ENCODE data around the gene ZFYVE19. TPM values are rescaled to one million over a fixed set of nuclear protein-coding genes. Genes with fewer than 3 reads are reported as not detected.

Gene ZFYVE19
- total and polyA plus RNA-seq, 2 donors (not counting 1 experiment from before 2014, with no cell fraction given): 14.1 to 21.3 TPM

DNA sequence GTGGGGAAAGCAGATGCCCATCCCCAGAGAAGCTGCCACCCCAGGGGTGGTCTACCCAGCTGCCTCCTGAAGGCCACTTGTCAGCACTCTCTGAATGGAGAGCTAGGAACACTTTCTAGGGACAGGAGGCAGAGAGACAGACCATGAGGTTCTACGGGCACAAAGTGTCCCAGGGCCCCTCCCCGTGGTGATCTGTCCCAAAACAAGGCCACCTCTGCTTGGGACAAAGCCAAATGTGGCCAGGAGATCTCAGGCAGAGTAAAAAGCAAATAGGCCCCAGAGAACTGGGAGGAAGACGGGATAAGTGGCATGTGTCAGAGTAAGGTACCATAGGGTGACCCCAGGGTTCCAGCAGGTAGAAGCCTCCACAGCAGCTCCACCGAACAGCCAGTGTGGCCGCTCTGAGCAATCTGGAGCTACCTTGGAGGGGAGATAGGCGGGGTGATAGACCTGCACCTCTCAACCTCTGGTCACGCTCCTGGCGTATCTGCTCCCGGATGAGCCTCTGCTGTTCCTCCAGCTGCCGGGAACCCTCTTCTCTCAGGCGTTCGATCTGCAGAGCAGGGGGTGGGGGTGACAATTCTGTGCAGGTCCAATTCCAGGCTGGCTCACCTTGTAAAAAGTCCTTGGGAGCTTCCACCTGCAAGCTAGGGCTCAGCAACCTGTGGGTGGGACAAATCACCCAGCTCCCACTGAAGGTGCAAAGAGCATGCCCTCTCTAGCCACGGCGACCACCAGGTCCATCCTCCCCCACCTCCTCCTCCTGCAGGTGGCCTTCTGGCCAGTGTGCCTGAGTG lies 31.0 kb upstream of the ZFYVE19 start:
- Histone ChIP-seq H3K27ac (ENCODE audit: insufficient read depth, low read length) (no peak overlapping the region), H3K9me3 (ENCODE audit: control insufficient read depth, insufficient read depth, low read depth, low read length) (no peaks in the 10 kb centered on the region)

DNA sequence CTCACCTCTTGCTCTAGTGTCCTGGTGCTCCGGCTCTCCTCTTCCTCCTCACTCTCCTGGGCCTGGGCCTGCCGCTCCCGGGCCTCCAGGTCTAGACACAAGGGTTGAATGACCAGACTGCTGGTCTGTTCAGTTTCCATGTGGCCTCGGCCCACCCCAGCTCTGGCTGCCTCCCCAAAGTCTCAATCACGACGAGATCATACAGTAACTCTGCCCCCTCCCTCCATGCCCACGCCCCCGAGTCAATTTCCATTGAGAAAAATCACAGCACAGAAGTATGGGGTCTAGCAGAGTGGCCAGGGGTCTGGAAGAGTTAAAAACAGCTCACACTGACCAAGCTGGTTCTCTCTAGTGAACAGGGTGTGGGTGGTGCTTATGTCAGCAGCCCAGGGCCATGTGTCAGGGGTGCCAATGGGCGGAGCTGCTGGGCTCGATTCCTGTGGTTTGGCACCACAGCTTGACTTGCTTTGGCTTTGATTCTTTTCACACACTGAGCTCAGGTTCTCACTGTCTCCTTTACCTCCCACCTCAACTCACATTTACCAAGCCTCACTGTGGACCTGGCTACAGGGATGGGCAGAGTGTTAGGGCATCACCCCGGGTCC lies 30.2 kb upstream of the ZFYVE19 start:
- Histone ChIP-seq H3K79me2 (ENCODE audit: control insufficient read depth, insufficient read depth, low read length) (no peaks in the 10 kb centered on the region), H3K9me3 (ENCODE audit: control insufficient read depth, insufficient read depth, low read depth, low read length) (no peaks in the 10 kb centered on the region), H3K9ac (ENCODE audit: insufficient read depth, low read length) (no peak overlapping the region), H3K27ac (ENCODE audit: insufficient read depth, low read length) (peak overlapping the region; percentile 10), H2AFZ (ENCODE audit: low read length) (no peak overlapping the region), H3K4me2 (ENCODE audit: extremely low read depth, insufficient read depth, low read length) (no peak overlapping the region), H3K4me3 (replicated peaks in 1 of 4; ENCODE audit: control extremely low read depth in 1 of 4, insufficient read depth in 1 of 4, low read depth in 3 of 4, low read length in 4 of 4) (no peak overlapping the region), H3K36me3 (ENCODE audit: control insufficient read depth, insufficient read depth, low read length) (peaks cover 16% of the 10 kb centered on the region), H3K27me3 (ENCODE audit: control insufficient read depth, insufficient read depth, low read length) (no peaks in the 10 kb centered on the region), H4K20me1 (ENCODE audit: control insufficient read depth, extremely low read depth, insufficient read depth, low read length) (no peaks in the 10 kb centered on the region), H3K4me1 (ENCODE audit: control insufficient read depth, extremely low read depth, insufficient read depth, low read length) (peaks cover 5% of the 10 kb centered on the region)
- peak; percentile 54 to 80 for DNase-seq (ENCODE audit: low read depth in 2 of 2)
- TF ChIP-seq, protein P1, sequence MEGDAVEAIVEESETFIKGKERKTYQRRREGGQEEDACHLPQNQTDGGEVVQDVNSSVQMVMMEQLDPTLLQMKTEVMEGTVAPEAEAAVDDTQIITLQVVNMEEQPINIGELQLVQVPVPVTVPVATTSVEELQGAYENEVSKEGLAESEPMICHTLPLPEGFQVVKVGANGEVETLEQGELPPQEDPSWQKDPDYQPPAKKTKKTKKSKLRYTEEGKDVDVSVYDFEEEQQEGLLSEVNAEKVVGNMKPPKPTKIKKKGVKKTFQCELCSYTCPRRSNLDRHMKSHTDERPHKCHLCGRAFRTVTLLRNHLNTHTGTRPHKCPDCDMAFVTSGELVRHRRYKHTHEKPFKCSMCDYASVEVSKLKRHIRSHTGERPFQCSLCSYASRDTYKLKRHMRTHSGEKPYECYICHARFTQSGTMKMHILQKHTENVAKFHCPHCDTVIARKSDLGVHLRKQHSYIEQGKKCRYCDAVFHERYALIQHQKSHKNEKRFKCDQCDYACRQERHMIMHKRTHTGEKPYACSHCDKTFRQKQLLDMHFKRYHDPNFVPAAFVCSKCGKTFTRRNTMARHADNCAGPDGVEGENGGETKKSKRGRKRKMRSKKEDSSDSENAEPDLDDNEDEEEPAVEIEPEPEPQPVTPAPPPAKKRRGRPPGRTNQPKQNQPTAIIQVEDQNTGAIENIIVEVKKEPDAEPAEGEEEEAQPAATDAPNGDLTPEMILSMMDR (conservative IDR thresholded peaks at IDR 0.05 in 1 of 2, IDR thresholded peaks at IDR 0.05 in 1 of 2; ENCODE audit: low read depth in 1 of 2, low read length in 2 of 2): no peak
- TF ChIP-seq EZH2 (IDR thresholded peaks at IDR 0.05; ENCODE audit: low read length, missing control alignments): no peak

More for the DNA sequence above, 31.0 kb upstream of the ZFYVE19 start:
- peaks cover 5% of the 10 kb centered on the region for H3K4me1 ChIP-seq (ENCODE audit: control insufficient read depth, extremely low read depth, insufficient read depth, low read length)
- no peaks in the 10 kb centered on the region for H4K20me1 ChIP-seq (ENCODE audit: control insufficient read depth, extremely low read depth, insufficient read depth, low read length)
- H3K9ac ChIP-seq (ENCODE audit: insufficient read depth, low read length): no peak overlapping the region
- H3K27me3 ChIP-seq (ENCODE audit: control insufficient read depth, insufficient read depth, low read length): no peaks in the 10 kb centered on the region
- no peak for DNase-seq (ENCODE audit: low read depth in 2 of 2)
- TF ChIP-seq, protein P1 (conservative IDR thresholded peaks at IDR 0.05 in 1 of 2, IDR thresholded peaks at IDR 0.05 in 1 of 2; ENCODE audit: low read depth in 1 of 2, low read length in 2 of 2): no peak
- no peak for TF ChIP-seq EZH2 (IDR thresholded peaks at IDR 0.05; ENCODE audit: low read length, missing control alignments)
- H3K4me3 ChIP-seq (replicated peaks in 1 of 4; ENCODE audit: control extremely low read depth in 1 of 4, insufficient read depth in 1 of 4, low read depth in 3 of 4, low read length in 4 of 4): no peak overlapping the region
- H3K79me2 ChIP-seq (ENCODE audit: control insufficient read depth, insufficient read depth, low read length): no peaks in the 10 kb centered on the region
- H3K36me3 ChIP-seq (ENCODE audit: control insufficient read depth, insufficient read depth, low read length): peaks cover 16% of the 10 kb centered on the region
- H2AFZ ChIP-seq (ENCODE audit: low read length): no peak overlapping the region
- H3K4me2 ChIP-seq (ENCODE audit: extremely low read depth, insufficient read depth, low read length): no peak overlapping the region

DNA sequence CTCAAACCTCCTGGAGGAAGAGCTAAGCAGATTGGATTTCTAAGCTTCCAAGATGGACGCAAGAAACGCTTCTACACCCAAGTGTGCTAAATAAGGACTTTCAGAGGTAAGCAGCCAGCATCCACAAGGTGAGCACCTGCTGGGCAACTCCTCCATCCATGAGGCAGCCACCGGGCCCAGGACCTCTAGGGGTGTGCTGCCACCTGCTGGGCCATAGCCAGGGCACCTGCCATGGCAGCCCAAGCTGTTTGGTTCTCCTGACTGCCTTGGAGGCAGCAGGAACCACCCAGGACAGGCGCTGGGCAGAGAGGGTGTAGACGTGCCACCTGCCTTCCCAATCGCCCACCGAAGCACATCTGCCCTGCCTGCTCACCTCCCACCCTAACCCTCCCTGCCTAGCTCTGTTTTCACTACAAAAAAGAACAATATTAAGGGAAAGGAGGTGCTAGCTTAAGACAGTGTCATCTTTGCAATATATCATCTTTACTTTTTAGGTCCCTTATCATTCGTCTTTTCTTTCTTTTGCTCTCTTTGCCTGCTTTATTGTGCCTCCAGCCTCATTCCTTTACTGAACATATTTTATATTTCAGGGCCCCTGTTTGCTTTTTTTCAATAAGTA lies 24.2 kb upstream of the ZFYVE19 start:
- no peak overlapping the region for H2AFZ ChIP-seq (ENCODE audit: low read length)
- no peaks in the 10 kb centered on the region for H3K79me2 ChIP-seq (ENCODE audit: control insufficient read depth, insufficient read depth, low read length)
- H3K27me3 ChIP-seq (ENCODE audit: control insufficient read depth, insufficient read depth, low read length): no peaks in the 10 kb centered on the region
- H3K4me3 ChIP-seq (replicated peaks in 1 of 4; ENCODE audit: control extremely low read depth in 1 of 4, insufficient read depth in 1 of 4, low read depth in 3 of 4, low read length in 4 of 4): no peak overlapping the region
- no peaks in the 10 kb centered on the region for H3K9me3 ChIP-seq (ENCODE audit: control insufficient read depth, insufficient read depth, low read depth, low read length)
- H4K20me1 ChIP-seq (ENCODE audit: control insufficient read depth, extremely low read depth, insufficient read depth, low read length): no peaks in the 10 kb centered on the region
- TF ChIP-seq EZH2 (IDR thresholded peaks at IDR 0.05; ENCODE audit: low read length, missing control alignments): no peak
- TF ChIP-seq, protein P1 (conservative IDR thresholded peaks at IDR 0.05 in 1 of 2, IDR thresholded peaks at IDR 0.05 in 1 of 2; ENCODE audit: low read depth in 1 of 2, low read length in 2 of 2): peak in 1 of 2 donors; percentile 39
- H3K9ac ChIP-seq (ENCODE audit: insufficient read depth, low read length): no peak overlapping the region
- H3K4me2 ChIP-seq (ENCODE audit: extremely low read depth, insufficient read depth, low read length): no peak overlapping the region
- peaks cover 2% of the 10 kb centered on the region for H3K36me3 ChIP-seq (ENCODE audit: control insufficient read depth, insufficient read depth, low read length)
- peak in 1 of 2 donors; percentile 3 for DNase-seq (ENCODE audit: low read depth in 2 of 2)
- H3K4me1 ChIP-seq (ENCODE audit: control insufficient read depth, extremely low read depth, insufficient read depth, low read length): peaks cover 5% of the 10 kb centered on the region
- no peak overlapping the region for H3K27ac ChIP-seq (ENCODE audit: insufficient read depth, low read length)

All from fibroblast of lung (primary cell).